ENCODE measurements around the gene ANAPC2. TPM values are rescaled to one million over a fixed set of nuclear protein-coding genes. Genes with fewer than 3 reads are reported as not detected.

The ANAPC2 gene
- 29.7 and 38.7 TPM in 2 replicates for total RNA-seq (2014; rRNA removed; shearing (Covaris generic))

GRCh38 chr9:137188490-137189296 is at the start of gene ANAPC2, which contains the start of gene SSNA1:
Gene ANAPC2 (minus strand): TSS chr9:137188560. CDS start chr9:137188532, 28 bp downstream.
Gene SSNA1 (plus strand): TSS chr9:137188676. CDS start chr9:137188727, 51 bp downstream.
- Histone ChIP-seq H3K36me3 (peaks cover 5% of the 10 kb centered on the region; the same call in 1 of the 2 replicates), H3K27me3 (no peaks in the 10 kb centered on the region), H3K4me1 (peaks cover 20% of the 10 kb centered on the region; the same call in 1 of the 2 replicates), H3K27ac (peak within 1 kb of the TSS; percentile 50), H3K4me3 (peak within 1 kb of the TSS; percentile 94), H3K9me3 (replicated peaks) (no peaks in the 10 kb centered on the region)
- peak; percentile 92 to 95 for DNase-seq

DNA sequence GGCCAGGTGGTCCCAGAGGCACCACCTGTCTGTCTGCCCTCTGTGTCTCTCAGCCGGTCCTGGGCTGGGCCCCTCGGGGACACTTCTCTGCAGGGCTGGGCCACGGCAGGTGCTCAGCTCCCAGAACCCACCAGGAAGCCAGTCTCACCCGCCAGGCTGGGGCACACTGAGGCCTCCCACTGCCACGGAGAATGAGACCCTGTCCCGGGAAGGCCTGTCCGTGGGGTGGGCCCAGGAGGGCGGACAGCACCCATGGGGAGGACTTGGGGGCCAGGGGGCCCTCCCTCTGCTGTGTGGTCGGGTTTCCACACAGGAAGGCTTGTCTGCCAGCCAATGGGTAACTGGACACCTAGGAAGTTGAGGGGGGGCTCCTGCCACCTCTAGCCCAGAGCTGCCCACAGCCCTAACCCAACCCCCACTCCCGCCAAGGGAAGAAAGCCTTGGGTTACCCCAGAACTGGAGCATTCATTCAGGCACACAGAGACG is 48.6 kb upstream of the ANAPC2 start:
- Histone ChIP-seq H3K27me3 (no peaks in the 10 kb centered on the region; the same call in 1 of the 2 replicates), H3K9me3 (replicated peaks) (no peaks in the 10 kb centered on the region), H3K36me3 (peaks cover 4% of the 10 kb centered on the region), H3K4me3 (no peak overlapping the region), H3K27ac (peak overlapping the region; percentile 64), H3K4me1 (peaks cover 35% of the 10 kb centered on the region)
- peak; percentile 53 to 71 for DNase-seq

DNA sequence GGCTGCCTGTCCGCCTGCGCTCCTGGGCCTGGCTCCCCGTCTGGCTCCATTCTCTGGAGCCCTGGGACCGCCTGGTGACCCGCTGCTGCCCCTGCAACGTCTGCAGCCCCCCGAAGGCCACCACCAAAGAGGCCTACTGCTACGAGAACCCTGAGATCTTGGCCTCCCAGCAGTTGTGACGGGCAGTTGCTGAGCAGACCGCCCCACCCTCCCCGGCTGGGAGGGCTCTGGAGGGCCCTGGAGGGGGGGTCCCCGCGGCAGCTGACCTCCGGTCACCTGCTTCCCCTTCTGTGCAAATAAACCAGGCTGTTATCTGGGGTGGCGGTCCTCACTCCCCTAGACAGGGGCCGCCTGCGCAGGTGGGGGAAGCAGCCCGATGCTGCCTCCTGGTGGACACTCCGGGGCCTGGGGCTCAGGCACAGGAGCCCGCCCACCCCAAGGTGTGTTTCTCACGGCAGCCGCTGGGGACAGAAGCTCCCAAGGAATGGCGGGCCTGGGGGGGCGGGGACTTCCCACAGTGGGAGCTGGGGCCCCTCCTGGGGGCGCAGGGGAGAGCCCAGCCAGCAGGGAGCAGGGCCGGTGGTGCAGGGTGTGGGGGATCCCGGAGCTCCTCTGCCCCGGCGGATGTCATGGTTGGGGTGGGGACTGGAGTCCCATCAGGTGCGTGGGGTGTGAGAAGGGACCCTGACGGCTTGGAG is 48.0 kb upstream of the ANAPC2 start:
- peak; percentile 92 to 96 for DNase-seq
- no peaks in the 10 kb centered on the region for H3K36me3 ChIP-seq
- no peaks in the 10 kb centered on the region for H3K9me3 ChIP-seq (replicated peaks)
- no peak overlapping the region for H3K4me3 ChIP-seq
- peaks cover 35% of the 10 kb centered on the region for H3K4me1 ChIP-seq
- no peaks in the 10 kb centered on the region; the same call in 1 of the 2 replicates for H3K27me3 ChIP-seq
- H3K27ac ChIP-seq, result no peak overlapping the region; the same call in 1 of the 2 replicates

DNA sequence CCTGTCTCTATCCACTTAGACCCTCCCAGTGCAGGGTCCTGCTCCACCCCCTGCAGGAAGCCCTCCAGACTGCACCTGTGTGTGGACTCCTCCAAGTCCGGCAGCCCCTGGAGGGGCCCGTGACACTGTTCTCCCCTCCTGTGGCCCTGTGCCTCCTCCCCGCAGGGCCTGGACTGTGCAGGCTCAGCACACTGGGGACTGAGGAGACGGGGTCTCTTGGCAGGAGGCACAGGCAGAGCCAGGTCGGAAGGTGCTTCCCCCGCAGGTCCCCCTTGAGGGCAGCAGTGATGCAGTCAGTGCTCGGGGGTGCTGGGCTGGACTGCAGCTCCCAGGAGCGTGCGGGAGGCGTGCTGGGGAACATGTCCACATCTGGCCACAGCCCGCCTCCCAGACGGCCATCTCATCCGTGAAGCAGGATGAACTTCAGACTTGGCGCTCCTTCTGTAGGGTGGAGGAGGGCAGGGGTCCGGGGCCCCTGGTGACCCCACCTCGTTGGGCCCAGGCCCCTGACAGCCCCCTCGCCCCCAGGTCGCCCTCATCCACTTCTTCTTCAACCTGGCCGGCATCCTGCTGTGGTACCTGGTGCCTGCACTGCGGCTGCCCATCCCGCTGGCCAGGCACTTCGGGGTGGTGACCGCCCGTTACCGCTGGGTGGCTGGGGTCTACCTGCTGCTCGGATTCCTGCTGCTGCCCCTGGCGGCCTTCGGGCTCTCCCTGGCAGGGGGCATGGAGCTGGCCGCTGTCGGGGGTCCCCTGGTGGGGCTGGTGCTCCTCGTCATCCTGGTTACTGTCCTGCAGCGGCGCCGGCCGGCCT is 47.3 kb upstream of the ANAPC2 start:
- H3K4me3 ChIP-seq, result no peak overlapping the region
- H3K27ac ChIP-seq, result no peak overlapping the region
- H3K4me1 ChIP-seq, result peaks cover 35% of the 10 kb centered on the region
- H3K9me3 ChIP-seq (replicated peaks), result no peaks in the 10 kb centered on the region
- no peak for DNase-seq
- H3K36me3 ChIP-seq, result no peaks in the 10 kb centered on the region
- peaks cover 1% of the 10 kb centered on the region; the same call in 1 of the 2 replicates for H3K27me3 ChIP-seq

DNA sequence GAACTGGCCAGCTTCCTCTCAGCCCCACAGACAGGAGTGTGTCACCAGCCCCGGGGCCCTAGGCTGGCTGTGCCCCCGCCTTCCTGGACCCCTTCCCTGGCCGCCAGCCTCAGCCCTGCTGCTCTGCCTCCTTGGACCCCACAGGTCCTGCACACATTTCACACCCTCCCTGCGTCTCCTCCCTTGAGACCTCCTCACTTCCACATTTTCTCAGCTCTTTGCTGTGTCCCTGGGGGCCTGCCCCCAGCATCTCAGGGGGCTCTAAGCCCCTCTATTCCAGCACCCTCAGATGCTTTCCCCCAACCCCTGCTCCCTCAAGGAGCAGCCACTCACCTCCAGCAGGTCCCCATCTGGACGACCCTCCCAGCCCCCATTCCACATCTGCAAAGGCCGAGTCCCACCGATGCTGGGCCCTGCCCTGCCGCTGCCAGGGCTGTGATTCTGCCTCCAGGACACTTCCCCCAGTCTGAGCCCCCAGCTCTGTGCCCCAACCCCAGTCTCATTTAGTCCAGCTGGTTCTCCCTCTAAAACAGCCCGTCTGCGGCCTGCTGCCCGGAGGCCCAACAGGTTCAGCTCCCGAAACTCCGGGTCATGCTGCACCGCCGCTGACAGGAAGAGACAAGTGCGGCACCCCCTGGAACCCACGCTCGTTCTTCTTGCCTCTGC is 46.5 kb upstream of the ANAPC2 start:
- Histone ChIP-seq H3K27me3 (peaks cover 8% of the 10 kb centered on the region; the same call in 1 of the 2 replicates), H3K27ac (no peak overlapping the region), H3K4me1 (peaks cover 35% of the 10 kb centered on the region), H3K4me3 (no peak overlapping the region), H3K9me3 (replicated peaks) (no peaks in the 10 kb centered on the region), H3K36me3 (no peaks in the 10 kb centered on the region)
- no peak for DNase-seq

- Histone ChIP-seq H3K4me3 (no peak overlapping the region), H3K9me3 (replicated peaks) (no peaks in the 10 kb centered on the region), H3K4me1 (peaks cover 34% of the 10 kb centered on the region), H3K27ac (no peak overlapping the region), H3K36me3 (no peaks in the 10 kb centered on the region), H3K27me3 (peaks cover 14% of the 10 kb centered on the region)
- no peak for DNase-seq
These were observed 45.8 kb upstream of the ANAPC2 start for GRCh38 chr9:137234055-137234697.

GRCh38 chr9:137233143-137233980 is 45.0 kb upstream of the ANAPC2 start:
- H3K4me1 ChIP-seq, result peaks cover 26% of the 10 kb centered on the region

GRCh38 chr9:137232510-137232909 is 44.1 kb upstream of the ANAPC2 start:
- H3K9me3 ChIP-seq (replicated peaks), result no peaks in the 10 kb centered on the region
- H3K4me1 ChIP-seq, result peaks cover 18% of the 10 kb centered on the region
- peaks cover 25% of the 10 kb centered on the region for H3K27me3 ChIP-seq
- no peak overlapping the region for H3K4me3 ChIP-seq
- no peak for DNase-seq
- no peak overlapping the region for H3K27ac ChIP-seq
- H3K36me3 ChIP-seq, result no peaks in the 10 kb centered on the region

More at GRCh38 chr9:137233143-137233980, 45.0 kb upstream of the ANAPC2 start:
- Histone ChIP-seq H3K36me3 (no peaks in the 10 kb centered on the region), H3K9me3 (replicated peaks) (no peaks in the 10 kb centered on the region), H3K27me3 (peaks cover 22% of the 10 kb centered on the region), H3K4me3 (no peak overlapping the region), H3K27ac (no peak overlapping the region)
- no peak for DNase-seq

DNA sequence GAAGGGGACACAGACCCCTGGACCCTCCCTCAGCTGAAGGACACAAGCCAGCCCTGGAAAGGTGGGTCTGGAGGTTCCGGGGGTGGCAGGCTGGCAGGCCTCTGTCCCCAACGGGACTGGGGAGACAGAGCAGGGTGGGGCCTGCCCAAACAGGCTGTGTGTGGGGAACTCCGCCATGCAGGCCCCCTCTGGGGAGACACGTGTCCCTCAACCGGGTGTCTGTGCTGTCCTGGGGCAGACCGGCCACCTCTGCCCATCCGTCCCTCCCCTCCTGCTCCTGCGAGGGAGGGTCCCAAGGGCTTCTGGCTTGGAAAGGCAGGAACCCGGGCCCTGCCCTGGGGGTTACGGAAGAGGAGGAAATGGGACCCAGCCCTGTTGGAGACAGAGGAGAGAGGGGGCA is 43.7 kb upstream of the ANAPC2 start:
- H3K9me3 ChIP-seq (replicated peaks), result no peaks in the 10 kb centered on the region
- DNase-seq, result no peak
- no peaks in the 10 kb centered on the region for H3K36me3 ChIP-seq
- H3K27ac ChIP-seq, result no peak overlapping the region
- H3K4me3 ChIP-seq, result no peak overlapping the region
- peaks cover 17% of the 10 kb centered on the region for H3K4me1 ChIP-seq
- peaks cover 25% of the 10 kb centered on the region for H3K27me3 ChIP-seq

DNA sequence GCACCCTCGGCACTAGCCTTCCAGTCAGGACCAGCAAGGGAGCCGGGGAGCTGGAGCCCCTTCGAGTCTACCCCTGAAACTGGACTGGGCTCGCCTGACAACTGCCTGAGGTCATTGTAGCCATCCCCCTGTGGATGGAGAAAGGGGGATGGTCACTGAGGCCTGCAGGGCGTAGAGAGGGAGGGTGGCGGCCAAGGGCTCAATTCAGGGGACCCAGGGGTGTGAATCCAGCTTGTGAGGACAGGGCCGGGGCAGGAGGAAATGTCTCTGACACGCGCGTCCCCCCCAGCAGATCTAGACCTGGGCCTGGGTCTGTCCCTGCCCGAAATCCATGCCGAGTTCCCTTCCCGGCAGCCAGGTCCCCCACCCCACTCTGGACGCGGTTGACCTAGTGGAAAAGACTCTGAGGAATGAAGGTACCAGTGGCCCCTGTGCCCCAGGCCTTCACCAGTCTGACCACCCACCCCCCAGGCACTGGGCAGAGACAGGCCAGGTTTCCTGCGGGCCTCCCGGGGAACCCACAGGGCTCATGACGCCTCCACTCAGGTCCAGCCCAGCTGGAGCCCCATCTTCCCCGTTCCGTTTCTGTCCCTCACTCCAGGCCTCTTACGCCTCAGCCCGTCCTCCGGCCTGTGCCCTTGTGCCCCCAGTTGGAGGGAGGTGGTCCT is 43.1 kb upstream of the ANAPC2 start:
- Histone ChIP-seq H3K4me1 (peaks cover 17% of the 10 kb centered on the region), H3K4me3 (no peak overlapping the region), H3K36me3 (no peaks in the 10 kb centered on the region), H3K27ac (no peak overlapping the region), H3K9me3 (replicated peaks) (no peaks in the 10 kb centered on the region), H3K27me3 (peaks cover 25% of the 10 kb centered on the region)
- no peak for DNase-seq

- H3K9me3 ChIP-seq (replicated peaks), result no peaks in the 10 kb centered on the region
- H3K4me1 ChIP-seq, result peaks cover 17% of the 10 kb centered on the region
- DNase-seq, result no peak
- peaks cover 25% of the 10 kb centered on the region for H3K27me3 ChIP-seq
- H3K27ac ChIP-seq, result no peak within 1 kb of the TSS
- H3K36me3 ChIP-seq, result no peaks in the 10 kb centered on the region
- no peak within 1 kb of the TSS for H3K4me3 ChIP-seq
These were observed 42.5 kb upstream of the ANAPC2 start, which contains the start of gene SLC34A3 for GRCh38 chr9:137230705-137231371. Gene SLC34A3 (plus strand): TSS chr9:137230901. CDS start chr9:137231703, 802 bp downstream.
